HepG2 (cell line): ENCODE results near the gene HLCS. TPM values are rescaled to one million over a fixed set of nuclear protein-coding genes. Genes with fewer than 3 reads are reported as not detected.

ENCODE experiments used
- ATAC-seq: fragments of 200-7000 bp; cut with Tn5 transposase; 3 replicates; pipeline ENCODE4 v1.9.1; 2020; ENCODE audit warnings: mild to moderate bottlenecking, moderate library complexity
- BruUV-seq: library from RNA; stranded (reverse); fragments of 400-500 nt; replicated peaks from 2 replicates; lab custom pipeline; 2021; lab: Mats Ljungman, UMichigan
- CTCF ChIA-PET: fragments of 300-600 bp; formaldehyde crosslinking; extraction: SDS; loops from one replicate; lab custom pipeline; 2021; ENCODE audit warnings: low total read pairs, inconsistent platforms, low intra/inter-chr PET ratio; lab: Yijun Ruan, JAX
- POLR2A ChIA-PET: fragments of 350-600 bp; sonication (Branson Sonifier 250); formaldehyde crosslinking; loops from one replicate; lab custom pipeline; 2020; ENCODE audit warnings: antibody characterized with exemption, inconsistent platforms; lab: Yijun Ruan, JAX
- DNase-seq: peaks from one replicate; pipeline ENCODE4 v3.0.0-alpha.2; 2015; ENCODE audit warnings: low spot score
- FAIRE-seq: peaks from 3 replicates; lab custom pipeline; 2011; peaks lifted over from hg19 to GRCh38; lab: Jason Lieb, UNC
- H2AFZ ChIP-seq: one replicate; pipeline ENCODE4 v1.6.1; 2011; ENCODE audit warnings: low read length, inconsistent platforms
- H3K27ac ChIP-seq: fragments of 300-600 bp; 3 replicates; pipeline ENCODE4 v1.8.0; 2011; ENCODE audit warnings: mixed run types, mild to moderate bottlenecking, mixed read lengths, low read length, inconsistent platforms; ENCODE audit not compliant: insufficient read depth; ENCODE audit errors: extremely low read length
- H3K27me3 ChIP-seq, 2 experiments: fragments of 200-600 bp in 1 of 2; 2 replicates in 1 of 2; 3 replicates in 1 of 2; pipeline versions ENCODE4 v1.6.0 to v1.8.0; 2011; ENCODE audit warnings: low read length in 2 of 2, mild to moderate bottlenecking in 2 of 2, moderate library complexity in 2 of 2, inconsistent platforms in 1 of 2; ENCODE audit not compliant: insufficient read depth in 2 of 2, control insufficient read depth in 1 of 2
- H3K36me3 ChIP-seq, 2 experiments: fragments of 200-600 bp in 1 of 2; replicated peaks in 1 of 2; 2 replicates in 1 of 2; 3 replicates in 1 of 2; pipeline versions ENCODE4 v1.5.1 to v1.8.0; 2011; ENCODE audit warnings: low read length in 2 of 2, inconsistent platforms in 1 of 2; ENCODE audit not compliant: insufficient read depth in 2 of 2, control insufficient read depth in 1 of 2
- H3K4me1 ChIP-seq: 2 replicates; pipeline ENCODE4 v1.5.1; 2012; ENCODE audit warnings: low read length, inconsistent platforms; ENCODE audit not compliant: insufficient read depth
- H3K4me2 ChIP-seq: 2 replicates; pipeline ENCODE4 v1.6.0; 2011; ENCODE audit warnings: low read depth, low read length, inconsistent platforms
- H3K4me3 ChIP-seq, 3 experiments: fragments of 200-600 bp in 1 of 3; sonication (generic), shearing (Covaris generic) in 1 of 3; replicated peaks in 1 of 3; 2 replicates each; pipeline ENCODE4 v1.5.1; 2011 to 2016; ENCODE audit warnings: low read length in 3 of 3, inconsistent platforms in 2 of 3, low read depth in 2 of 3, mild to moderate bottlenecking in 2 of 3, control low read depth in 1 of 3, mixed read lengths in 1 of 3; ENCODE audit not compliant: insufficient read depth in 1 of 3
- H3K79me2 ChIP-seq: one replicate; pipeline ENCODE4 v1.6.1; 2011; ENCODE audit warnings: low read length, inconsistent platforms; ENCODE audit not compliant: insufficient read depth
- H3K9ac ChIP-seq: 2 replicates; pipeline ENCODE4 v1.6.0; 2011; ENCODE audit warnings: mild to moderate bottlenecking, low read depth, low read length, inconsistent platforms; ENCODE audit not compliant: insufficient read depth
- H3K9me3 ChIP-seq: 2 replicates; pipeline ENCODE4 v1.5.1; 2012; ENCODE audit warnings: mild to moderate bottlenecking, low read length
- H4K20me1 ChIP-seq: 2 replicates; pipeline ENCODE4 v1.6.0; 2011; ENCODE audit warnings: inconsistent platforms, mild to moderate bottlenecking, low read length, moderate library complexity; ENCODE audit not compliant: insufficient read depth
- ARID3A ChIP-seq: IDR thresholded peaks from 2 replicates; pipeline ENCODE4 v1.6.1; 2012; ENCODE audit warnings: low read depth, low read length, improper control_type of control experiment
- ATM ChIP-seq: fragments of 450-650 bp; IDR thresholded peaks from 2 replicates; pipeline ENCODE4 v1.7.1; 2017; ENCODE audit warnings: mild to moderate bottlenecking, borderline replicate concordance
- NFE2 ChIP-seq: sonication (generic); formaldehyde crosslinking; IDR thresholded peaks from 2 replicates; pipeline ENCODE4 v1.4.0; 2020; ENCODE audit warnings: missing genetic modification reagents
- SAP130 ChIP-seq: IDR thresholded peaks from 2 replicates; pipeline ENCODE4 v1.6.1; 2016; ENCODE audit warnings: low read depth
- THAP11 ChIP-seq: IDR thresholded peaks from 2 replicates; pipeline ENCODE4 v1.6.1; 2016; ENCODE audit warnings: missing biosample characterization, missing genetic modification reagents
- ZFP1 ChIP-seq: IDR thresholded peaks from 2 replicates; pipeline ENCODE4 v1.6.1; 2016
- ZNF850 ChIP-seq: sonication (generic); formaldehyde crosslinking; conservative IDR thresholded peaks from 2 replicates; pipeline ENCODE4 v1.9.0; 2021; ENCODE audit warnings: mild to moderate bottlenecking, missing genetic modification reagents
- WGBS: methylation state at CpG from one replicate; pipeline ENCODE4 v1.1.6; 2017; ENCODE audit warnings: low lambda C conversion rate; 5-methylcytosine and 5-hydroxymethylcytosine counted together
- in situ Hi-C: cut with HindIII; loops from 2 replicates; pipeline ENCODE4 v1.10.0; 2017; ENCODE audit warnings: low pct_unique_long_range_greater_than_20kb; ENCODE audit not compliant: extremely low pct_ligation_motif_present
- intact Hi-C: fragments of 100-400 bp; cut with micrococcal nuclease; formaldehyde crosslinking; loops from one replicate; pipeline ENCODE4 v1.10.0; 2022; ENCODE audit not compliant: unreplicated experiment
- polyA plus RNA-seq, 8 experiments: library from polyadenylated mRNA; depleted of rRNA in 3 of 8; stranded (reverse) in 7 of 8; unstranded in 1 of 8; fragments of >200 nt; fragmentation: Illumina TruSeq in 4 of 8; extraction: Trizol in 4 of 8; gene quantifications; 2 replicates each; pipeline versions ENCODE4 v1.2.1 to v1.2.3, GENCODE V29; 2011 to 2016; ENCODE audit warnings: low read depth in 4 of 8, missing spikeins in 1 of 8, mixed read lengths in 1 of 8; ENCODE audit not compliant: insufficient read depth in 1 of 8
- total RNA-seq, 5 experiments: library from RNA; depleted of rRNA; stranded (reverse); fragments of >200 nt; fragmentation: Illumina TruSeq; extraction: Trizol; gene quantifications; 2 replicates each; pipeline ENCODE4 v1.2.3, GENCODE V29; 2016; ENCODE audit warnings: low read depth in 1 of 5

Gene HLCS
- total and polyA plus RNA-seq, 2 of the 13 experiments (the other 11 are each of a cell fraction or from before 2014, with no cell fraction given), result 7.9 to 12.3 TPM

- FAIRE-seq, result no peak
- 93% methylated on average over 4 of the region's 4 CpGs for WGBS
- in situ Hi-C loops, result no loop called here
These were observed 2.1 kb downstream of the HLCS start for GRCh38 chr21:36964398-36964797.

GRCh38 chr21:36962098-36962780 lies 4.2 kb downstream of the HLCS start:
- no peaks in the 10 kb centered on the region for H4K20me1 ChIP-seq
- no peak overlapping the region for H3K27ac ChIP-seq
- H3K4me3 ChIP-seq, result no peak overlapping the region
- ChIA-PET CTCF (no interaction called here), POLR2A (no interaction called here)
- H3K36me3 ChIP-seq, result peaks cover 3 to 10% of the 10 kb centered on the region in 2 experiments; a peak in 4 of 5 replicates
- no peak for FAIRE-seq
- no peaks in the 10 kb centered on the region for H3K27me3 ChIP-seq
- H3K4me2 ChIP-seq, result no peak overlapping the region
- in situ Hi-C loops (no loop called here), intact Hi-C loops (no loop called here)
- no peak overlapping the region for H2AFZ ChIP-seq
- H3K9me3 ChIP-seq, result no peaks in the 10 kb centered on the region
- peaks cover 20% of the 10 kb centered on the region for H3K4me1 ChIP-seq
- H3K9ac ChIP-seq, result no peak overlapping the region
- ATAC-seq, result no peak
- peaks cover 9% of the 10 kb centered on the region for H3K79me2 ChIP-seq
- no peak for DNase-seq
- BruUV-seq, result no TSS peak
- WGBS, result 97% methylated on average over 11 of the region's 11 CpGs
- TF ChIP-seq ARID3A (no peak), ZFP1 (CRISPR knock-in tag) (no peak), ZNF850 (CRISPR knock-in tag) (no peak), SAP130 (CRISPR knock-in tag) (no peak)

More at GRCh38 chr21:36964398-36964797, 2.1 kb downstream of the HLCS start:
- ATAC-seq, result no peak
- no peak overlapping the region for H2AFZ ChIP-seq
- ChIA-PET POLR2A (interaction anchor here (1.1 to 4.0 kb wide), 2 partner anchors 18 to 26 kb away, joined by 3 to 21 read pairs; no protein-coding TSS in a partner anchor), CTCF (no interaction called here)
- intact Hi-C loops, result no loop called here
- H3K27me3 ChIP-seq, result no peaks in the 10 kb centered on the region
- TF ChIP-seq THAP11 (0 out of 2 replicates have a peak, but pooled peaks have one; percentile 11), ATM (no peak), NFE2 (peak; percentile 45; the same call in 1 of the 2 replicates)
- no peak overlapping the region for H3K9ac ChIP-seq
- no peak overlapping the region for H3K4me3 ChIP-seq
- H3K9me3 ChIP-seq, result no peaks in the 10 kb centered on the region
- DNase-seq, result no peak
- H3K36me3 ChIP-seq, result peaks cover 3 to 17% of the 10 kb centered on the region in 2 experiments
- no peak overlapping the region for H3K27ac ChIP-seq
- H3K4me2 ChIP-seq, result no peak overlapping the region
- H4K20me1 ChIP-seq, result no peaks in the 10 kb centered on the region
- BruUV-seq, result no TSS peak
- peaks cover 25% of the 10 kb centered on the region for H3K4me1 ChIP-seq
- H3K79me2 ChIP-seq, result peaks cover 9% of the 10 kb centered on the region
